ENCODE results near the gene MCTP1. TPM values are rescaled to one million over a fixed set of nuclear protein-coding genes. Genes with fewer than 3 reads are reported as not detected.

MCTP1 gene
- polyA plus RNA-seq, 1 donor (not counting 4 experiments of a cell fraction or from before 2014, with no cell fraction given): 4.9 TPM

DNA sequence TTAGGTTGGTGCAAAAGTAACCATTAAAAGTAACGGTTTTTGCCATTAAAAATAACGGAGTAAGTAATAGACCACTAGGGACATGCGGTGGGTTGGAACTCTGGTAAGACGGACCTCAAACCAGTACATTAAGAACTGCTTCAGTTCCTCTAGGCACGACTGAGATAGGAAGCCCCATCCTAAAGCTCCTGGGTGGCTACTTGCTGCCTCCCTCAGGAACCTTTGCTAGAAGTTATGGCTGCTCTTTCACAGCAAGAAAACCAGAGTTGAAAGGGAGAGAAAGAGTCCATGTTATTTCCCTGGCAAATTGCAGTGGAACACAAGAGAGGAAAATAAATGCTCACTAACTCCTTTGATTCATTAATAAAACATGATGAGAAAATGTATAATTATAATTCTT lies 47.6 kb downstream of the MCTP1 start:
- Histone ChIP-seq H3K4me1 (ENCODE audit: control insufficient read depth, extremely low read depth, insufficient read depth, low read length) (no peaks in the 10 kb centered on the region), H4K20me1 (ENCODE audit: control insufficient read depth, extremely low read depth, insufficient read depth, low read length) (no peaks in the 10 kb centered on the region), H2AFZ (ENCODE audit: control insufficient read depth, low read length) (no peak overlapping the region), H3K9me1 (ENCODE audit: control insufficient read depth, extremely low read depth, insufficient read depth, low read length) (no peaks in the 10 kb centered on the region), H3K36me3 (ENCODE audit: control insufficient read depth in 2 of 2, extremely low read depth in 1 of 2, insufficient read depth in 2 of 2, low read length in 2 of 2) (no peaks in the 10 kb centered on the region), H3K4me3 (ENCODE audit: control insufficient read depth in 2 of 3, extremely low read depth in 1 of 3, insufficient read depth in 2 of 3, low read depth in 1 of 3, low read length in 3 of 3) (no peak overlapping the region), H3K79me2 (ENCODE audit: control insufficient read depth, insufficient read depth, low read length) (no peaks in the 10 kb centered on the region), H3K9me3 (ENCODE audit: control insufficient read depth, low read depth, low read length) (no peaks in the 10 kb centered on the region), H3K27me3 (ENCODE audit: control insufficient read depth, extremely low read depth, insufficient read depth, low read length) (no peaks in the 10 kb centered on the region), H3K9ac (ENCODE audit: control insufficient read depth, extremely low read depth, insufficient read depth, low read length) (no peak overlapping the region), H3K4me2 (ENCODE audit: control insufficient read depth, extremely low read depth, insufficient read depth, low read depth, low read length) (no peak overlapping the region), H3K27ac (ENCODE audit: control insufficient read depth, insufficient read depth, low read length) (no peak overlapping the region)
- TF ChIP-seq, protein P1, sequence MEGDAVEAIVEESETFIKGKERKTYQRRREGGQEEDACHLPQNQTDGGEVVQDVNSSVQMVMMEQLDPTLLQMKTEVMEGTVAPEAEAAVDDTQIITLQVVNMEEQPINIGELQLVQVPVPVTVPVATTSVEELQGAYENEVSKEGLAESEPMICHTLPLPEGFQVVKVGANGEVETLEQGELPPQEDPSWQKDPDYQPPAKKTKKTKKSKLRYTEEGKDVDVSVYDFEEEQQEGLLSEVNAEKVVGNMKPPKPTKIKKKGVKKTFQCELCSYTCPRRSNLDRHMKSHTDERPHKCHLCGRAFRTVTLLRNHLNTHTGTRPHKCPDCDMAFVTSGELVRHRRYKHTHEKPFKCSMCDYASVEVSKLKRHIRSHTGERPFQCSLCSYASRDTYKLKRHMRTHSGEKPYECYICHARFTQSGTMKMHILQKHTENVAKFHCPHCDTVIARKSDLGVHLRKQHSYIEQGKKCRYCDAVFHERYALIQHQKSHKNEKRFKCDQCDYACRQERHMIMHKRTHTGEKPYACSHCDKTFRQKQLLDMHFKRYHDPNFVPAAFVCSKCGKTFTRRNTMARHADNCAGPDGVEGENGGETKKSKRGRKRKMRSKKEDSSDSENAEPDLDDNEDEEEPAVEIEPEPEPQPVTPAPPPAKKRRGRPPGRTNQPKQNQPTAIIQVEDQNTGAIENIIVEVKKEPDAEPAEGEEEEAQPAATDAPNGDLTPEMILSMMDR (optimal IDR thresholded peaks at IDR 0.05 in 1 of 3, IDR thresholded peaks at IDR 0.05 in 1 of 3, conservative IDR thresholded peaks at IDR 0.05 in 1 of 3; ENCODE audit: extremely low read depth in 1 of 3, insufficient read depth in 2 of 3, low read length in 3 of 3): no peak
- TF ChIP-seq EZH2 (IDR thresholded peaks at IDR 0.05; ENCODE audit: low read length): no peak
- no peak for DNase-seq (ENCODE audit: low read depth, low spot score)
- dilution Hi-C loops (cut with MboI; ENCODE audit: extremely low pct_ligation_motif_present, low sequenced_read_pairs): no loop called here
- no peak for FAIRE-seq

DNA sequence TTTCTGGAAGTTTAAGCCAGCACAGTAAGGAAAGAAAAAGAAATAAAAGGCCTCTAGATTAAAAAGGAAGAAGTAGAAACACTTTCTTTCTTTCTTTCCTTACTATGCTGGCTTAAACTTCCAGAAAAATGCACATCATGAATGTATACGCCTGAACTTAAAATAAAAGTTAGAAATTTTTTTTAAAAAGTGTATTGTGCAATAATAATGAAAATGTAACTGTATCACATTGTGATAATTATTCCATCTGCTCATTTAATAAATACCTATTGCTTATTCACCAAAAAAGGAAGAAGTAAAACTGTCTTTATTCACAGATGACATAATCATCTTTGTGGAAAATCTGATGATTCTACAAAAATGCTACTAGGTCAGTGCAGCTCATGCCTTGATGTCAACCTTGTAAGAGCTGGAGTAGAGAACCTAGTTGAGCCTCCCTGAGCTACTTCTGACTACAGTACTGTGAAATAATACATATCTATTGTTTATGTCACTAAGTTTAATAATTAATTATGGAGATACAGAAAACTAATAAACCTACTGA lies 49.4 kb downstream of the MCTP1 start:
- no peaks in the 10 kb centered on the region for H3K27me3 ChIP-seq (ENCODE audit: control insufficient read depth, extremely low read depth, insufficient read depth, low read length)
- H3K4me1 ChIP-seq (ENCODE audit: control insufficient read depth, extremely low read depth, insufficient read depth, low read length): no peaks in the 10 kb centered on the region
- H3K9ac ChIP-seq (ENCODE audit: control insufficient read depth, extremely low read depth, insufficient read depth, low read length): no peak overlapping the region
- FAIRE-seq (no peak), DNase-seq (ENCODE audit: low read depth, low spot score) (no peak)
- H3K27ac ChIP-seq (ENCODE audit: control insufficient read depth, insufficient read depth, low read length): no peak overlapping the region
- H3K4me3 ChIP-seq (ENCODE audit: control insufficient read depth in 2 of 3, extremely low read depth in 1 of 3, insufficient read depth in 2 of 3, low read depth in 1 of 3, low read length in 3 of 3): no peak overlapping the region
- no peaks in the 10 kb centered on the region for H3K9me1 ChIP-seq (ENCODE audit: control insufficient read depth, extremely low read depth, insufficient read depth, low read length)
- TF ChIP-seq EZH2 (IDR thresholded peaks at IDR 0.05; ENCODE audit: low read length): no peak
- TF ChIP-seq, protein P1 (optimal IDR thresholded peaks at IDR 0.05 in 1 of 3, IDR thresholded peaks at IDR 0.05 in 1 of 3, conservative IDR thresholded peaks at IDR 0.05 in 1 of 3; ENCODE audit: extremely low read depth in 1 of 3, insufficient read depth in 2 of 3, low read length in 3 of 3): no peak
- dilution Hi-C loops (cut with MboI; ENCODE audit: extremely low pct_ligation_motif_present, low sequenced_read_pairs): no loop called here
- no peaks in the 10 kb centered on the region for H3K79me2 ChIP-seq (ENCODE audit: control insufficient read depth, insufficient read depth, low read length)
- H4K20me1 ChIP-seq (ENCODE audit: control insufficient read depth, extremely low read depth, insufficient read depth, low read length): no peaks in the 10 kb centered on the region
- no peak overlapping the region for H3K4me2 ChIP-seq (ENCODE audit: control insufficient read depth, extremely low read depth, insufficient read depth, low read depth, low read length)
- no peak overlapping the region for H2AFZ ChIP-seq (ENCODE audit: control insufficient read depth, low read length)
- no peaks in the 10 kb centered on the region for H3K36me3 ChIP-seq (ENCODE audit: control insufficient read depth in 2 of 2, extremely low read depth in 1 of 2, insufficient read depth in 2 of 2, low read length in 2 of 2)
- H3K9me3 ChIP-seq (ENCODE audit: control insufficient read depth, low read depth, low read length): no peaks in the 10 kb centered on the region
